GM18502 (cell line): ENCODE data around the gene IGF2BP2.
"Not testable (repeated sequence)": the region's sequence is repeated elsewhere in the genome, so short reads cannot be mapped to it uniquely, and the experiment has no call there.

ENCODE experiments used
- ATAC-seq: cut with Tn5 transposase; IDR thresholded peaks from one replicate; pipeline ENCODE4 v1.9.1; 2021; ENCODE audit warnings: mild to moderate bottlenecking; ENCODE audit not compliant: unreplicated experiment, poor library complexity

IGF2BP2 gene

GRCh38 chr3:185717121-185717520 lies 107.7 kb downstream of the IGF2BP2 start:
- no peak for ATAC-seq

GRCh38 chr3:185716436-185717108 lies 108.3 kb downstream of the IGF2BP2 start:
- no peak for ATAC-seq

GRCh38 chr3:185715091-185715490 lies 109.8 kb downstream of the IGF2BP2 start:
- ATAC-seq = no peak

- ATAC-seq = no peak
Observed at GRCh38 chr3:185714085-185714484, 110.8 kb downstream of the IGF2BP2 start.

GRCh38 chr3:185713015-185713414 lies 111.8 kb downstream of the IGF2BP2 start:
- ATAC-seq = no peak

- no peak for ATAC-seq
Observed at GRCh38 chr3:185712337-185712736, 112.5 kb downstream of the IGF2BP2 start.

GRCh38 chr3:185711255-185711870 lies 113.5 kb downstream of the IGF2BP2 start:
- no peak for ATAC-seq

GRCh38 chr3:185709251-185709955 lies 115.4 kb downstream of the IGF2BP2 start:
- no peak for ATAC-seq

GRCh38 chr3:185708392-185708791 lies 116.5 kb downstream of the IGF2BP2 start:
- ATAC-seq = no peak

- no peak for ATAC-seq
Observed at GRCh38 chr3:185705498-185705897, 119.3 kb downstream of the IGF2BP2 start.

GRCh38 chr3:185702262-185703225 lies 122.3 kb downstream of the IGF2BP2 start:
- ATAC-seq = no peak

- ATAC-seq = no peak
Observed at GRCh38 chr3:185701611-185702261, 123.1 kb downstream of the IGF2BP2 start.

GRCh38 chr3:185699927-185700326 lies 124.9 kb downstream of the IGF2BP2 start:
- ATAC-seq = no peak

- ATAC-seq = not testable (repeated sequence)
Observed at GRCh38 chr3:185697228-185697627, 127.6 kb downstream of the IGF2BP2 start.

GRCh38 chr3:185696039-185696438 lies 128.8 kb downstream of the IGF2BP2 start:
- no peak for ATAC-seq

GRCh38 chr3:185693985-185694653 lies 130.7 kb downstream of the IGF2BP2 start:
- no peak for ATAC-seq

GRCh38 chr3:185691622-185692021 lies 133.2 kb downstream of the IGF2BP2 start:
- no peak for ATAC-seq

GRCh38 chr3:185687271-185687878 lies 137.5 kb downstream of the IGF2BP2 start:
- ATAC-seq = no peak
